ENCODE measurements around the gene TMEM121. TPM values are rescaled to one million over a fixed set of nuclear protein-coding genes. Genes with fewer than 3 reads are reported as not detected.

Gene TMEM121
- total and polyA plus RNA-seq, 10 of the 15 experiments (the other 5 are each of a cell fraction or from before 2014, with no cell fraction given) = 0.04 to 4.9 (median 1.2) TPM; not detected in 2

GRCh38 chr14:105489542-105490266 is 36.7 kb upstream of the TMEM121 start:
- H3K9ac ChIP-seq (ENCODE audit: control insufficient read depth, insufficient read depth, low read length) = peak overlapping the region; percentile 77
- peaks cover 28% of the 10 kb centered on the region for H3K4me1 ChIP-seq (ENCODE audit: control insufficient read depth, insufficient read depth, low read length)
- in situ Hi-C loops (cut with MboI) (loop anchor here (5.0 kb wide), 1 partner anchor 117 kb away; no protein-coding TSS in a partner anchor), intact Hi-C loops (cut with micrococcal nuclease; ENCODE audit: unreplicated experiment) (loop anchor here (1.0 to 10.0 kb wide), 6 partner anchors 8 to 425 kb away; partner anchors contain the start of genes BRF1, GPR132 and TMEM121)
- H3K4me2 ChIP-seq (ENCODE audit: control insufficient read depth, insufficient read depth) = peak overlapping the region; percentile 100
- no peaks in the 10 kb centered on the region; a peak in 1 of 4 replicates for H3K36me3 ChIP-seq (ENCODE audit: control insufficient read depth in 2 of 2, insufficient read depth in 2 of 2, low read length in 1 of 2)
- peak overlapping the region; percentile 84 for H3K4me3 ChIP-seq
- H3K27me3 ChIP-seq (replicated peaks in 1 of 2; ENCODE audit: control insufficient read depth in 2 of 2, insufficient read depth in 2 of 2, low read length in 1 of 2) = no peaks in the 10 kb centered on the region
- ATAC-seq (peak; percentile 33), FAIRE-seq (peak; percentile 94), DNase-seq (ENCODE audit: low read depth, low spot score) (peak; percentile 55)
- BruUV-seq (replicated peaks) = no TSS peak
- ChIA-PET SMC1A (ENCODE audit: uncharacterized antibody, unreplicated experiment) (interaction anchor here (1.1 to 2.7 kb wide), 5 partner anchors 8 to 119 kb away, joined by 3 to 39 read pairs (median 4); no protein-coding TSS in a partner anchor), CTCF (interaction anchor here (0.6 to 4.4 kb wide), 20 partner anchors 8 to 138 kb away, joined by 3 to 103 read pairs (median 4); partner anchors contain the start of gene TEX22), POLR2A (interaction anchor here (0.6 to 2.0 kb wide), 5 partner anchors 8 to 124 kb away, joined by 3 to 23 read pairs (median 4); no protein-coding TSS in a partner anchor), RAD21 (ENCODE audit: unreplicated experiment) (interaction anchor here (0.6 to 2.5 kb wide), 8 partner anchors 8 to 197 kb away, joined by 3 to 74 read pairs (median 4); no protein-coding TSS in a partner anchor)
- H4K20me1 ChIP-seq (ENCODE audit: control insufficient read depth, insufficient read depth) = no peaks in the 10 kb centered on the region
- peak overlapping the region; percentile 67 for H3K27ac ChIP-seq (ENCODE audit: control insufficient read depth, insufficient read depth)
- no peaks in the 10 kb centered on the region for H3K9me3 ChIP-seq (replicated peaks; ENCODE audit: control insufficient read depth, insufficient read depth, low read length)
- H2AFZ ChIP-seq (ENCODE audit: control insufficient read depth, low read depth, low read length) = peak overlapping the region; percentile 80
- H3K79me2 ChIP-seq (ENCODE audit: control insufficient read depth, insufficient read depth, low read length) = peaks cover 8% of the 10 kb centered on the region
- under 1% methylated on average over 30 of the region's 44 CpGs for WGBS (ENCODE audit: insufficient coverage, insufficient replicate concordance, low lambda C conversion rate, missing lambda C conversion rate)
- TF ChIP-seq SP1 (IDR thresholded peaks at IDR 0.05; ENCODE audit: low read depth, low read length) = peak; percentile 51
- TF ChIP-seq NFYA (IDR thresholded peaks at IDR 0.05; ENCODE audit: borderline replicate concordance, low read depth, low read length) = no peak
- peak; percentile 62 for TF ChIP-seq SMC3 (IDR thresholded peaks at IDR 0.05; ENCODE audit: borderline replicate concordance, low read length)
- peak; percentile 67; the same call in 1 of the 2 replicates for TF ChIP-seq IKZF1 (conservative IDR thresholded peaks at IDR 0.05)
- peak; percentile 65; the same call in 1 of the 2 replicates for TF ChIP-seq MLLT1 (IDR thresholded peaks at IDR 0.05)
- peak in 1 of 2 experiments; percentile 65; a peak in 2 of 3 replicates for TF ChIP-seq EGR1 (IDR thresholded peaks at IDR 0.05; ENCODE audit: borderline replicate concordance in 1 of 2, low read depth in 2 of 2, low read length in 2 of 2)
- TF ChIP-seq LARP7 (IDR thresholded peaks at IDR 0.05) = peak; percentile 25; the same call in 1 of the 2 replicates
- peak; percentile 50 for TF ChIP-seq POLR2A (IDR thresholded peaks at IDR 0.05; ENCODE audit: low read depth, low read length)
- TF ChIP-seq RB1 (IDR thresholded peaks at IDR 0.05; ENCODE audit: borderline replicate concordance) = peak; percentile 47; the same call in 1 of the 2 replicates
- peak; percentile 62 to 74; a peak in 3 of 4 replicates for TF ChIP-seq IKZF2 (IDR thresholded peaks at IDR 0.05)
- TF ChIP-seq MXI1 (IDR thresholded peaks at IDR 0.05; ENCODE audit: low read depth, low read length) = peak; percentile 60; the same call in 1 of the 2 replicates
- TF ChIP-seq IRF3 (IDR thresholded peaks at IDR 0.05) = no peak
- TF ChIP-seq NBN (IDR thresholded peaks at IDR 0.05) = peak; percentile 91
- no peak for TF ChIP-seq ATF2 (IDR thresholded peaks at IDR 0.05; ENCODE audit: low read length)
- peak; percentile 55 for TF ChIP-seq RELA (IDR thresholded peaks at IDR 0.05; ENCODE audit: borderline replicate concordance, partially characterized antibody)
- peak; percentile 42 to 63; a peak in 2 of 4 replicates for TF ChIP-seq BHLHE40 (IDR thresholded peaks at IDR 0.05; ENCODE audit: borderline replicate concordance in 1 of 2, low read depth in 2 of 2, low read length in 1 of 2)
- 0 out of 2 replicates have a peak, but pooled peaks have one; percentile 50 for TF ChIP-seq IRF4 (IDR thresholded peaks at IDR 0.05; ENCODE audit: low read depth, low read length)
- no peak for TF ChIP-seq ZNF217 (IDR thresholded peaks at IDR 0.05)
- 0 out of 2 replicates have a peak, but pooled peaks have one; percentile 14 for TF ChIP-seq NR2F1 (conservative IDR thresholded peaks at IDR 0.05)
- TF ChIP-seq BRCA1 (IDR thresholded peaks at IDR 0.05; ENCODE audit: low read depth, low read length) = no peak
- peak; percentile 52 for TF ChIP-seq BACH1 (IDR thresholded peaks at IDR 0.05; ENCODE audit: borderline replicate concordance)

Data from GM12878 (cell line).